ENCODE measurements around the gene NUDT8.
"Not testable (repeated sequence)": the region's sequence is repeated elsewhere in the genome, so short reads cannot be mapped to it uniquely, and the experiment has no call there.

- TF ChIP-seq POLR2A (IDR thresholded peaks at IDR 0.05; ENCODE audit: low read length); GATA1 (IDR thresholded peaks at IDR 0.05; ENCODE audit: low read depth, low read length): not testable (repeated sequence)
Measured at GRCh38 chr11:67620621-67621020, 9.1 kb downstream of the NUDT8 start.

Data from erythroblast (primary cell).